CD4-positive, alpha-beta T cell treated with Interleukin-1 beta for 1 hour (primary cell): Measurements from ENCODE around the gene KRT6A.
"Not testable (repeated sequence)": the region's sequence is repeated elsewhere in the genome, so short reads cannot be mapped to it uniquely, and the experiment has no call there.

Source experiments
- DNase-seq, 2 donors: peaks; one replicate each; pipeline ENCODE4 v3.0.0-alpha.2; 2020 to 2022

The KRT6A gene

DNA sequence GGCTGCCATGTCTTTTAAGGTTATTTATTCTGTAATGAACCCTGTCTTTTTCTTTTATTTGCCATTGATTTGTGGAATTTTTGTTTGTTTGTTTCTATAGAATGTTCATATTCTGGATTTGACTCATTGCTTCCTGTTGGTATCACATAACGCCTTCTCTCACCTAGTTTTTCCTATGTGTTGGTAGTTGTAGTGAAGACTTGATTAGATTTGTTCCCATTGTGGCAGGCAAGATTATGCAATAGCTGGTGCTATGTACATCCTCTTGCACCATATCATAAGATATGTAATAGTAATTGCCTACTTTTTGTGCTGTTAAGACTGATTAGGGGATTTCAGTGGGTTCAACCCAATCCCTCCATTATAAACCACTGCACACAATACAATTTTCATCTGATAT is 37.2 kb downstream of the KRT6A start:
- no peak for DNase-seq

DNA sequence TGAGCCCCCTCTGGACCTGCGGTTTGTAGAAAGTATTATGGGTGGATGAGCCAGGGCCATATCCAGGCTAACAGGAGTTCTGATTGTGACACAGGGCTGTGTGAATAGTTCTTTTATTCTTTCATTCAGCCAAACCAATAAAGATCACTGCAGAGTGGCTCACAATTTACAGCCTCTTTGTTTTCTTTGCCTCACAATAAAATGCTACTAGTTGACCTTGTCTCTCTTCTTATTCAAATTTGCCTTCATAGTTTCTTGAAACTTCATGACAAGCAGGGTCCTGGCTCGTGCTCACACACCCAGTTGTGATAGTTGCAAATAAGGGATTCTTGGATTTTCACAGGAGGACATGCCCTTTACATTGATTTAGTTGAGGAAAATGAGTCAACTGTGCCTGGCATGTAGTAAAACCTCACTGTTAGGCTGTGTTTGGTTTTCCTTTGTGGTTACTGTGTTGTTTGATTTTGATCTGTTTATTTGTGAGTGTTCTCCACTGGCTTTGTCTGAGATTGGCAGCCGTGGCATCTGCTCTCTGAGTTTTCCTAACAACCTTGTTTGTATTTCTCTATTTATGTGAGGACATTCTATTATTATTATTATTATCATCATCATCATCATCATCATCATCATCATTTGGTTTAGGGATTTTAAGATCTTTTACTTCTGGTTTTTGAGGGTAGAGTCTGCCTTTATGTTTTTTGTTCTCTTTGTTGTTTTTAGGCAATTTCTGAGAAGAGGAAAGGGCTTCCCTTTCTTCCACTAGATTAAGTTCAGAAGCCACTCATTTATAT is 38.5 kb downstream of the KRT6A start:
- no peak for DNase-seq

DNA sequence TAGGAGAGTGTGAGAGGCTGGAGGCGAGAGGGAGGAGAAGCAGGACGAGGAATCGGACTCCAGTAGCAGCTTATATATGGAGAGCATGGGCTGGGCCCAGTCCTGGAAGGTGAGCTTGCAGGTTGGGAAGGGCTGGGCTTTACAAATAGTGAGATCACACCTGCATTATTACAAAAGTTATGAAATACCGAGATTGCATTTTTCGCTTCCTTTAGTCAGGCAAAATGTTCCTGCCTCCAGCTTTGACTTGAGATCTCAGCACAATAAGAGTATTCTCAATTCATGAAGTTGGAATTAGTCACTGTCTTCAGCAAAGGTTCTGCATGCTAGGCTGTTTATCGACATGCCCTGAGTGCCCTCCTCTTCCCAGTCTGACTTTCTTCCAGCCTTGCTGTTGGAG is 41.0 kb downstream of the KRT6A start, which contains the start of gene KRT6B:
TSS of gene KRT6B (minus strand) at position 46 of the 400 bp plus-strand sequence. CDS start 68 bp downstream, outside the sequence.
- no peak for DNase-seq

DNA sequence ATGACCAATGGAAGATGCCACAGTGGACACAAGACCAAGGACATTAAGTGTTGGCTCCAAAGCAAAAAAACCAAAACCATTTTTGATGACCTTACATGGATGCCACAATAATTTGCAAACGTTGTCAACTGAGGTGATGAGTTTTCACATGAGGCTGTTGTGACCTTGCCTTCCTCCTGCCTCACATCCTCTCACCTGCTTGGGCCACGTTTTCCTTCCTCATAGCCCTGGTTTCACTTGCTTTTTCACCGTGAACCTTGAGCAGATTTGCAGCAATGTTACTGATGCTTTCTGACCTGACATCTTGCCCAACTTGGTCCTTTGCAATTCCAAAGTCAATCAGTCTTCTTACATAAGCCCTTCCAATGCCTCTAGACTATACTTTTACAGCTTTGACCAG is 44.8 kb downstream of the KRT6A start:
- no peak for DNase-seq

DNA sequence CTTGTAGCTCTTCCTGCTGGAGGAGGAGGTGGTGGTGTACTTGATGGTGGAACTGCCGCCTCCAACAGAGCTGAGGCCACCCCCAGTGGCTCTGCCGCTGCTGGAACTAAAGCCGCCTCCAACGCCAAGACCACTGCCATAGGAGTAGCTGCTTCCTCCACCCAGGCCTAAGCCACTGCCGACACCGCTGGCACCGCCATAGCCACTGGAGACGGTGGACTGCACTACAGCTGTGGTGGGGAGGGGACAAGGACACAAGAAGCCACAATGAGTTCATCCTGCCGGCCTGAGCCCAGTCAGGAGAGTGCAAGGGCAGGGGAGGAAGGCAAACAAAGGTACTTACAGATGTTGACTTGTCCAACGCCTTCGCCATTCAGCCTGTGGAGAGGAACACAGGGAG is 45.9 kb downstream of the KRT6A start:
- not testable (repeated sequence) for DNase-seq

DNA sequence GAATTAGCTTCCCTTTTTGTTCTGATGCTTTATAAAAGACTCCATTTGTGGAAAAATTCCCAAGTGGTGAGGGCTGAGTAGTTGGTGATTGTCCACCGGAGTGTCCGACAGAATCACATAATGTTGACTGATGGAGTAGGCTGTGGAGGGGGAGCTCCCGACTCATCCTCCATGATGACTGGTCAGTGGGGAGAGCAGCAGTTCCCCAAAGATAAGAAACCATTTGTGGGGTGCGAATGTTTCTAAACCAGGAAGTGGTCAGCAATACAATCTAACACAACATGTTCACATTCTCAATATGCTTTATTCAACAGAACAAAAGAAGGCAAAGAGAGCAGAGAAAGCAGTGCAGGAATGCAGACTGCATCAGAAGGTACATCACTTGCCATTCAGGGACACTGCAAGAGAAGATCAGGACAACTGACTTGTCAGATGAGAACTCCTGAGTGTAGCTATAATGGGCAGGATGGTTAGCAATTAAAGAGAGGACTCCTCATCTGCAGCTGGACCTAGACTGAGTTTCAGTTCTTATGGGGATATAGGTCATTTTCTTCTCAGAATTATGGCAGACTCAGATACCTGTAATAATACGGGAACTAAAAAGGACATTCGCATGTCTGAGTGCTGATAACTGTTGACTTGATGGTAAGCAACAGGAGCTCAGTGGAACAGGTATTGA is 46.6 kb downstream of the KRT6A start:
- no peak for DNase-seq

DNA sequence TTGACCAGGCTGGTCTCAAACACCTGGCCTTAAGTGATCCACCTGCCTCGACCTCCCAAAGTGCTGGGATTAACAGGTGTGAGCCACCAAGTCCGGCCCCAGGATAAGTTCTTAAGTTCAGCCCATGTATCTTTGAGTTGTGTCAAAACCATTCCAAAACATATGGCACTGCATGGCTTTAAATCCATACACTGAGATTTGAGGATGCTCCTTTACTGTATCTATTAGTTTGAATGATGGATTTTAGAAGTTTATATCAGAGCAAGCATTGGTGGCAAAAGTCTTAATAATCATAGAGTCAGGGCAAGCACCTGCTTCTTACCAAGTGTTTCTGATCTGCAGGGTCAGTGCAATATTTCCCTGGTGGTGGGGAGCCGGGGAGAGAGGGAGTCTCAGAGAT is 47.2 kb downstream of the KRT6A start:
- no peak for DNase-seq

DNA sequence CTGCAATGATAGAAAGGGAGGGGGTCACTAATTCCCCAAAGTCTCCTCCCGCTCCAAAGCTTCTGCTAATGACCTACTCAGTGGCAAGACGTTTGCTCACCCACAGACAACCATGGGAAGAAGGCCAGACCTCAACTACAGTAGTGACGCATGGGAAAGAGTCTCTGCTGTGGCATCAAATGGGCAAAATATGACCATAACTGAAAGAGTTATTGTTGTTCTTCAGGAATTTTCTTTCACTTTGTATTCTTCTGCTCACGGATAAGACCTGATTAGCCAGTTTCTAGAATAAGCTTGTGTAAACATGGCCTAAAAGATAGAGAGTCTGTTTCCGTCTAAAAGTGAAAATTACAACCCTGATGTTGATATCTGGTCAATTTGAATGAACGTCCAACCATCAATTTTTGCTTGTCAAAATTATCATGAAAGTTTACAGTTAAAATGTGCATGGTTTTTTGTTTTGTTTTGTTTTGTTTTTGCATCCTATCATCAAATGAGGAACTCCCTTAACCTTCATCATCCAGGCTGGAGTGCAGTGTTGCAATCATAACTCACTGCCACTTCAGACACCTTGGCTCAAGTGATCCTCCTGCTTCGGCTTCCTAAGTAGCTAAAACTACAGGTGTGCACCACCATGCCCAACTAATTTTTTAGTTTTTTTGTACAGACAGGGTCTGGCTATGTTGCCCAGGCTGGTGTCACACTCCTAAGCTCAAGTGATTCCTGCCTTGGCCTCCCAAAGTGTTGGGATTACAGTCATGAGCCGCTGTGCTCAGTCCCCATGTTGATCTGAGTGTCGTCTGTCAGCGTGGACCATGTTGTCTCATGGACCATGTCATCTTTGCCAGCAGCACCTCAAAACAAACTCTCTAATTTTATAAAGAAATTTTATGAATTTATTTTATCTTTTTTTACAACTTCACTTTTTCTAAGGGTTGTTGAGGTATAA is 48.1 kb downstream of the KRT6A start:
- no peak for DNase-seq

DNA sequence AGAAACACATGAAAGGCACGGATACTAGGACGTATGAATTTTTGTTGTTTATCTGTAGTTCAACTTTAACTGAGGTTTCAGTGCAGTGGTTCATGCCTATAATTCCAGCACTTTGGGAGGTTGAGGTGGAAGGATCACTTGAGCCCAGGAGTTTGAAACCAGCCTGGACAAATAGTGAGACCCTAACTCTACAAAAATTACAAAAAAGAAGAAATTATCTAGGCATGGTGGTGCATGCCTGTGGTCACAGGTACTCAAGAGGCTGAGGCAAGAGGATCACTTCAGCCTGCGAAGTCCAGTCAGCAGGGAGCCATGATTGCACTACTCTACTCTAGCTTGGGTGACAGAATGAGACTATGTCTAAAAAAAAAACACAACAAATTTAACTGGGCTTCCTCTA is 49.1 kb downstream of the KRT6A start:
- DNase-seq, result no peak

DNA sequence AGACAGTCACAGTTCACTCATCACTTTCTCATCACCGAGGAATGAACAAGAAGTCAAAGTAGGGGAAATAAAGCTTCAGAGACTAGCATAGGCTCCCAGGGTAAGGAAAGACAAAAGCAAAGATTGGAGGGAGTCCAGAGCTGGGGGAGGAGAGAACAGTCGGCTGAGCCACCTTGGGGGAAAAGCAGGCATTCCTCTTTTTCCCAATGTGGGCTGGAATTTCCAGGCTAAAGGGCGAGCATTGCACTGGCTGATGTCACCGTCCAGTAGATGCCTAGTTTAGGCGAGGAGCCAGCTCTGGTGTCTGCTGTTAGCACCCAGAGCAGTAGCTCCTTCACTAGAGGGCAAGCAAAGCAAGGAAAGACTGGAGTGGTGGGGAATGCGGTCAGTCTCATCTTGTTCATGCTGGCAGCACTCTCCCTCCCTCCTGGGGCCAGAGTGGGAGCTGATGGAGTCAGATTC is 50.4 kb downstream of the KRT6A start:
- DNase-seq, result no peak

DNA sequence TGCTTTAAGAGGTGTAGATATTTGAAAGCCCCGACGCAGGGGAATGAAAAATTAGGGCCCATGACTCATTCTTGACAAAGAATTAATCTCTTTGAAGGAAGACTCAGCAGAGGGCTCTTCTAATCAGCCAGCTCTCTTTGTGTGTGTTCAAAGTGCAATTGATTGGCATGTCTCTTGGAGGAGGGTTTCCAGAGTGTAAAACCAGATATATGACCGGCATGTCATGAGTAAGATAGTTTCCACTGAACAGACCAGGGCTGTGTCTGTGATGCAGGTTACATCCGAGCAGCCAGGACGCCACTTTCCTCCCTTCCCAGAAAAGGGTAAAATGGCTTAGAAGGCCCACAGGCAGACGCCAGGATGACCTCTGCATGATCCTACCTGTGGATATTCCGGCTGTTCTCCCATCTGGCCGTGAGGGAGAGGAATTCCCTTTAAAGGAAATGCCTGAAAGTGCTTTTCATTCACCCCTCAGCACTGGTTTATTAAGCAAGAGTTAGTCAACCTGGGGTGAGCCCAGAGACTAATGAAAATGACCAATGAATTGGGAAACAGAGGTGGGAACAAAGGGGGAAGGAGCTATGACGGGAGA is 51.6 kb downstream of the KRT6A start:
- no peak for DNase-seq

DNA sequence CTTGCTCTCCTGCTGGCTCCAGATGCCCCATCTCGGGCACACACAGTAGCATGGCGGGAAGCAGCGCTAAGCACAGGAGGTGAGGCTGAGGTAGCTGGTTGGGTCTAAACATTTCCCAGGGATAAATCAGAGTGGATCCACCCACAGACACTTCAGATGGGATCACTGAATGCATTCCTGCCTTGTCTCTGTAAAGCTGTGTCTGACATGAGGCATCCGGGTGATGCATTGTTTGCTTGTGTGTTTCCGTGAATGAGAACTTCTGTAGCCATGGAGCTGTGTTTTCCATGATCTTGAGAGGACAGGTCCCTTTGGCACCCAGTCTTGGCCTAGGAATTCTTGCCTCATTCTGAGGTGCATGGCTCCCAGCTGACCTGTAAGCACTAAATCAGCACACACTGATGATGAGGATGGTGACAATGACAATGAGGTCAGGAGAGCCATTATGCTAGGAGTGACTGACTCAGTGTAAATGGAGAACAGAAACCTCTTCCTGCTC is 52.2 kb downstream of the KRT6A start:
- DNase-seq, result no peak

DNA sequence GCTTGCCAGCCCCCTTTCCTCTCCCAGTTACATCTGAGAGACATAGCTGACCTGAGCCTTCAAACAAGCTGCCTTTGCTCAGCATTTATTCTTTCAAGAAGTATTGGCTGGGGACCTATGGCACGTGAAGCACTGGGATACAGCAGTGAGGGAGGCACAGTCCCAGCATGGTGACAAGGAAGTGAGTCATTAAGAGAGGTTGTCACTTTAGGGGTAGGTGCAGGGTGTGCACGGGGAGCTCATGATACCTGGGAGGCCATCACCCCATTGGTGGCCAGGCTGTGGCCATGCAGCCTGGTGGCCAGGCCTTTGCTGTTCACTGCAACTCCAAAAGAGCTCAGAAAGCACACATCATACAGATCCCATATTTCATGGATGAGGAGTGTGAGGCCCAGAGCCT is 53.2 kb downstream of the KRT6A start:
- no peak for DNase-seq

DNA sequence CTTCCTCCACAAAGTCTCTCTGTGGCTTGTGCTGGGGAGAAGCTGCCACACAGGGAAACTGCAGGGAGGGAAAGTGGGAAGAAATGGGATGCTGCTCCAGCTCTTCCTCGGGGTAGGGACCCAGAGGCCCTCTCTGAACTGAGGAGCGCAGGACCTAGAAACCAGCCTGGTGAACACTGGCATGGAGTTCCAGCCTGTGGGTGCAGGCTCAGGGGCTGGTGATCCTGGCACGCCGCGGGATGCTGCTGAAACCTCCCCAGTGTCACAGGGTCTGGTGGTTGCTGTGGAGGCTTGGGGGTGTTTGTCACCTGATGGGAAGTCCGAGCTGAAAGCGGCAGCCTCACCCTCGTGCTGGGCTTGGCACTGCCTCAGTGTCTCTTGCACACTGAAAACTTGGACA is 53.6 kb downstream of the KRT6A start:
- no peak for DNase-seq

DNA sequence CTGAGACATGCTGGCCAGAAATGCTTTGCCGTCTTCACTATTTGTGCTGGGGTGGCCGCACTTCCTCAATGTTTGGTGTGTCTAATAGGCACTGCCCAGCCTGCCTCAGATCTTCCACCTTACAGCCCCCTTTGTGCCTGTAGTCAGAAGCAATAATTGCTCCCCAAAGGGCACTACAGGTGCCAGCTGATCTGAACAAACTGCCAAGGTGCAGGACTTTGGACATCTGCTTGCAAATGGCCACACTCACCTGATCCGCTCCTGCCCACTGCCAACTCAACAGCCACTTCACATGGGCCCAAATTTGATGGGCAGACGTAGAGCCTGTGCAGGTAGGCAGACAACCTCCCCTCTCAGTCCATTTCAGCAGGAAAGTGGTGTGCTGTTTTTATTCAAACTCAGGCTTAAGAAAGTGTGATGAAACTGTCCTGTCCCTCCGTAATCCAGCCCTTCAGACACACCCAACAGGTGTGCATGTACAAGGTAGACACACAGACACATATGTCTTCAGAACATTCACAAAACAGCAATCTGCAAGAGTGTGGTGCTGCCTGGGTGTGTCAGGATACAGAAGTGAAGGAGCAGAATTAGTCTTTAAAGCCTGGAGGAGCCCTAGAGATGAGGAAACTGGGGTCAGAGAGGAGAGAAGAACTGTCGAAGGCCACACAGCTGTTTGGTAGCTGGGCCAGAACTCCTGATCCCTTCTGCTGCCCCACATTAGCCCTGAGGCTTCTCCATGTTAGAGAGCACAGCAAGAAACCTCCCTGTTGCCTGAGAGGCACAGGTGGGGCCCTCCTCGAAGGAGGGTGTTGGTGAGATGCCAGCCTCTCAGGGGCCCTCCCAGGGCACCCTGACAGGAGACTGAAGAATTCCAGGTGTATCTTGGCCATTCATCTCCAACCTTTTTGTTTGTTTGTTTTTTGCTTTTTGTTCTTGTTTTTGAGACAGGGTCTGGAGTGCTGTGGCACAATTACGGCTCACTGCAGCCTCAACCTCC is 54.5 kb downstream of the KRT6A start:
- no peak for DNase-seq

DNA sequence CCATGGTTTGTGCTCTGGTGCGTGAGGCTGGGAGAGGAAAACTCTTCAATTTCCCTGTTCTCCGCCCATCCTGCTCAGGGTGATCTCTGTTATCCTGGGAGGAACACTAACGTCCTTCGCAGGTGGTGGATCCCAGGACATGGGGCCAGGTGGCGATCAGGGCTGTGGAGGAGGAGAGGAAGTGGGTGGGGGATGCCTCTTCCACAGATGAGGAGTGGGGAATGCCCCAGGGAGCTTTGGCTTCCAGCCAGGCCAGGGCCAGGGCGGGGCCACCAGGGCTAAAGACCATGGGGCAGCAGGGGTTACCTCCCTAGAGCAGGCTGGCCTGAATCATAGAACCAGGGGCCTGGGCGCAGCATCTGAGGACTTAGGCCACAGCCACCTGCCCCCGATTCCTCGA is 55.5 kb downstream of the KRT6A start:
- DNase-seq, result no peak
